Measurements from ENCODE around the gene MEN1.

Gene MEN1

DNA sequence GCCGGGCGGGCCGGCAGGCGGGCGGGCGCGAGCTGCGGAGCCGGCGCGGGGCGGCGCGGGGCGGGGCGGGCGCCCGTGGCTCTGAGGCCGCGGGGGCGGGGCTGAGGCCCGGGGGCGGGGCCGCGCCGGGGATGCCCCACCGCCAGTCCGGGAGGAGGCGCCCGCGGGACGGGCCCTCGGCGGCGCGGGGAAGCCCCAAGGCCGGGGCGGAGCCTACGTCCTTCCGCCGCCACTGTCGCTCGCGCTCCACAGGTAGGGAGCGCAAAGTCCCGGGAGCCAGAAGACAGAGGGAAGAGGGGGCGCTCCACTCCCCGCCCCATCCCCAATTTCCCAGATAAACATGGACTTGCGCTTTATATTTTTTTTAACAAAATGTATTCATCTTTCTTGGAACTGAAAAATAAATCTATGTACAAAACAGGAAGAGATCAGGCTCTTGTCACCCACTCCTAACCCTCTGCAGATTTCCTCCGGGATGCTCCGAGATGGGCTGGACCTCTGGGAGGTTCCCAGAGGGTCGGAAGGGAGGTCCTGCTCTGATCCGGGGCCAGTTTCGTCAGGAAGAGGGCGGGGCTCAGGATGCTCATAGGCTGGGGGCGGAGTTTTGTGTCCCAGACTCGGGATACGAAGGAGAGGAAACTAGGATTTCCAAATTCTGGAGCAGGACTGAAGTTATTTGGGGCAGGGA, 7.0 kb downstream of the MEN1 start, which contains the start of gene MAP4K2:
Gene MAP4K2, minus strand, starts transcription at position 57 of the 688 bp plus-strand sequence. CDS start 65 bp downstream, outside the sequence.
- DNase-seq (ENCODE audit: low read depth in 2 of 3, low spot score in 2 of 3): peak in 2 of 3 experiments; percentile 57 to 73

DNA sequence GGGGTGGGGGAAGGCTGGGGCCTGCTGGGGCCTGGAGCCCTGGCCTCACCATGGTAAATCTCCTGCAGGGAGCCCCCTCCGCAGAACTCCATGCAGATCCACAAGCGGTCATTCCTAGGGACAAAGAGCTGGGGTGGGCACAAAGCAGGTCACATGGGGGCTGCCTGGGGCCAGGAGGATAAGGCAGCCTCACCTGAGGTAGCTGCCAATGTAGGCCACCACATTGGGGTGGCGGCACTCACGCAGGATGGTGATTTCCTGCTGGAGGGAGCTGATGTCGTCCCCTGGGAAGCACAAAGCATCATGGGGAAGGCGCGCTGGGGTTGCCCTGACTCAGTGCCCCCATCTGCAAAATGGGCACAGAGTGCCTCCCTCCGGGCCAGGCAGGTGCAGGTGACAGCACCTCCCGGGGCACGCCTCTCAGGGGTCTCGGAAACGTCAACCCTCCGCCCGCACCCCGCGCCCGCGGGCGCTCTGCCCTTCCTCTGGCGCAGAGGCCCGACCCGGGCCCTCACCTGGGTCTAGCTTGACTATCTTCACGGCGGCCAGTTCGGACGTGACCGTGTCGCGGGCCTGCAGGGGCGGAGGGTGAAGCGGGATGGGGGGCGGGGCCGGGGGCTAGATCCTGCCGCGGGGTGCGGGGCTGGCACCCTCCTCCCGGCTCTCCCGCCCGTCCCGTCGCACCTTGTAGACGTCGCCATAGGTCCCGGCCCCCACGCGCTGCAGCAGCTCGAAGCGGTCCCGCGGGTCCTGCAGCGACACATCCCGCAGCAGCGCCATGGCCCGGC, 7.8 kb downstream of the MEN1 start:
- no peak for DNase-seq (ENCODE audit: low read depth in 2 of 3, low spot score in 2 of 3)

DNA sequence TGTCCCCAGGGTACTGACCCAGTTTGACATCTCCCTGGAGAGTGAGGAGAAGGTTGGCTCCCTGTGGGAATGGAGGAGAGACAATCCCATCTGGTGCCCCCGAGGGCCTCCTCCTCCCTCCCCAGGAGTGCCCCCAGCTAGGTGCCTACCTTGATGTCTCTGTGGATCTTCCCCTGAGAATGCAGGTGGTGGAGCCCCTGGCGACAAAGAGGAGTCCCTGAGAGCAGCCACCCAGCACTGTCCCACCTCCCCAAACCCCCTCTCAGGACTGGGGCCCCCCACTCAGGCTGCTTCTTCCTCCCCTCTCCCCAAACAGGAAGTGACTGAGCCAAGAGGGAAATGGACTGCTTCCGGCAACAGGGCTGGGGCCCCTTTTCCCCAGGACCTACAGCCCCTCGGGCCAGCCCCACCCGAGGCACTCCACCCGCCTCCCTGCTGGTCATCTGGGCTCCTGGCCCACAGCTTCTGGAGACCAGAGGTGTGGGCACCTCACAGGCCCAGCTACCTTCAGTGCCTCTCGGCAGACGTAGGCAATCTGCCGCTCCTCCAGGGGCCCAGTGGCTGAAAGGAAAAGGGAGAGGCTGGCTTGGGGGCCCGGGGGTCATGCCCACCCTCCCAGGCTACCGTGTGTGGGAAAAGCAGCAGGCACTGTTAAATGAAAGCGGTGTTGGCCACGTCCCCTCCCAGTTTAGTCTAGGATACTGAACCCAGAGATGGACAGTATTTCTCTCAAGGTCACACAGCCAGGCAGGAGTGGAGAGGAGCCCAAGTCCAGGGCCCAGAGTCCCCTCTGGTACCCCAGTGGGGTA, 8.6 kb downstream of the MEN1 start:
- no peak for DNase-seq (ENCODE audit: low read depth in 2 of 3, low spot score in 2 of 3)

DNA sequence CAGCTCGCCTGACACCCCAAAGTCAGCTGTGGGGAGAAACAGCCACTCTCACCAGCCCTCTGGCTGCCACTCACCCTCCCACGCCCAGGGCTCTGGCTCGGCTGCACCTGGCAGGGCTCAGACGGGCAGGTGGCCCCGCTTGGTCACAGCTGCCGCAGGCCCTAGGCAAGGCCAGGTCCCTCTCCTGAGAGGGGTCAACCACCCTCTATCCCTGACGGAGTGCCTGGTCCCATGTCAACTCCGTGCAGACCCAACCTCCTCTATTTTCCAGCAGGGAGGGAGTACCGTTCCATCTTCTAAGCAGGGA, 9.2 kb downstream of the MEN1 start:
- DNase-seq (ENCODE audit: low read depth in 2 of 3, low spot score in 2 of 3): no peak

DNA sequence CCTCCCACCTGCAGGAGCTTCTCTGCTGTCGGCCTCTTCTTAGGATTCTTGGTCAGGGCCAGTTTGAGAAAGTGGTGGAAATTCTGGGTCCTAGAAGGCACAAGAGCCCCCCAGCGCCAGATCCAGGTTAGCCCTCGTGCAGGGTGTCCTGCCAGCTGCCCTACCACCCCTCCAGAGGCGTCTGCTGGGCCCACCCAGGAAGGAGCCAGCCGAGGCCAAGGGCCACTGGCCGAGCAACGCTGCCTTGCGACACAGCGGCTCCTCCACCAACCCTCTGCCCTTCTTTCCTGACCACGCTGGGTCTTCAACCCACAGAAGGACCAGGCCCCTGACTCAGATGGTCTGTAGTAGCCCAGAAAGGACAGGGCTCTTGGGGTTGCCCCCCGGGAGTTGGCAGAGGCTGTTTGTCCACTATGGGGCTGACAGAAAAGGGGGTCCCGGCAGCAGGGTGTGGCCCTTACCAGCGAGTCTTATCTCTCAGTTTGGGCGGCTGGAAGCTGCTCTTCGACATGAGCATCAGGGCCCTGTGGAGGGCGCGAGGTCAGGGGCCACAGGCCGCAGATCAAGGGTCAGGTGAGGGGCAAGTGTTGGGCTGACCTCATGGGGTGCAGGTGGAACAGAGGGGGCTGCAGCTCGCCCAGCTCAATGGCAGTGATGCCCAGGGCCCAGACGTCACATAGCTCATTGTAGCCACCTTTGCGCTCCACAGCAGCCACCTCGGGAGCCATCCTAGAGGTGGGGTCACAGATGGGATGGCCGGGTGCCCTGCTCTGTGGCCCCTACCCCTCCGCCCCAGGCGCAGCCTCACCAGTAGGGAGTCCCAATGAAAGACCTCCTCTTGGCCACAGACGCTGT, 9.8 kb downstream of the MEN1 start:
- DNase-seq (ENCODE audit: low read depth in 2 of 3, low spot score in 2 of 3): no peak

DNA sequence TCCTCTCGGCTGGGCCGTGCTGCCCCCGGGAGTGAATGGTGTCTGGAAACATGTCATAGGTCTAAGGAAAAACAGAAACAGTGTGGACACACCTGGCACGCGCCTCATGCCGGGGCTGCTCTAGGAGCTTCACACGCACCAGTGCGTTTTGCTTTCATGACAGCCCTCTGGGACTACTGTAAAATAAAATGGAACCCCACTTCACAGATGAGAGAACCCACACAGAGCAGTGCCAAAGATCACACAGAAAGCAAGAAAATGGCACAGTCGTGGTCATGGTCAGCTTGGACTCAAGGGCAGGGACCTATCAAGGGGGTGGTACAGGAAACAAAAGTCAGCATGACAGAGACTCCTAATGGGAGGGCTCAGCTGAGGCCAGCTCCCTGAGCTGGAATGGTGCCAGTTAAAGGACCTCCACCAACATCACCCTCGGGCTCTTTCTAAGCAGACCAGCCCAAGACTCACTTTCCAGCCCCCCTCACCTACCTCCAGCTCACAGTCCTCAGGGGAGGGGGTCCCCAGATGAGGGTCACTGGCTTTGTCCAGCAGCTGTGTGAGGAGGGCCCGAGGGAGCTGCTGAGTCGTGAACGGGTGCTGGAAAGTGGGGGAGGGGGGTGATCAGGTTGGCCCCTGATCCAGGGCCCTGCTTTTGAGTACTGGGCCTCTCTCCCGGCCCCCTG, 10.6 kb downstream of the MEN1 start:
- DNase-seq (ENCODE audit: low read depth in 2 of 3, low spot score in 2 of 3): no peak

DNA sequence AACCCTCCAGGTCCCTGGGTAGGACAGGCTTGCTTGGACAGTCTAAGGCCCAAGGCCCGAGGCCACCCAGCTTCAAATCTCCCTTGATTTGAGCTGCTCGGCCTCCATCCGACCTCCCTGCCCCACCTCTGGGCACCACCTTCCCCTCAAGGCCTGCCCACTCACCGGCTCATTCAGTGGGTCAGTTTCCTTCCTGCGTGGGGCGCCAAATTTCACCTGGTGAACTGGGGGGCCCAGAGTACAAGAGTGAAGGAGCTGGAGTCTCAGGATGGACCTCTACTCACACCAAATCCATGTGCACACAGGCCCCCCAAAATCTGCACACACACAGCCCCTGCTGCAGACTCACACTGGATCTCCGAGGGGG, 11.1 kb downstream of the MEN1 start:
- no peak for DNase-seq (ENCODE audit: low read depth in 2 of 3, low spot score in 2 of 3)

DNA sequence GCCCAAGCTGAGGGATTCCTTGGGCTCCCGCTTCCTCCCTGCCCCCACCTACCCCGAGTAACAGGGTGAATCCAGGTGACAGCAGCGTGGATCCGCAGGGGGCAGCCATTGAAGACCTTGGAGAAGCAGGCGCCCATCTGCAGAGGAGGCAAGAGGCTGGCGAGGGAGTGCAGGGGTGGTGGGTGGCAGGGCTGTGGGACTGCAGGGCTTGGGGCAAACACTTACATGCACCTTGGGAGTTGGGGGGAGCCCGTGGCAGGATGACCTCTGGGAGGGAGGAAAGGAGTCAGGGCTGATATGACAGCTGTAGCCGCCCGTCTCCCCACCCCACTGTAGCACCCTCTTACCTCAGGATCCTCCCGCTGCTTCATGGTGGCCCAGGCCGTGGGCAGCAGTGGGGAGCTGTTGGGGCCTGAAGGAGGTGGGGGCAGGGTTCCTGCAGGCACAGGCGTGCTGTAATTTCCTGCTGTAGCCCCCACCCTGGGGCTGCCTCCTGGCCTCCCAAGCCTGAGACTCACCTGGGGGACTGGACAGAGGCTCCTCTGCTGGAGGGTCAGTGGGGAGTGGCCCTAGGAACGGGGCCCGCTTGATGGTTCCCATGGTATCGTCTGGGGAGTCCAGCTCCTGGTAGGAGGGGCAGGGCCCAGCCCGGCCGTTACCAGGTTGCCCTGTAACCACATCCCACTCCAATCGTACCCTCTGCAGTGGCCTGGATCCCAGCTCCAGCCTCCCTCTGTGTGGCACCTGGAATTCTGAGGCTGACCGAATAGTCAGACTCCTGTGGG, 13.4 kb downstream of the MEN1 start:
- DNase-seq (ENCODE audit: low read depth in 2 of 3, low spot score in 2 of 3): no peak

DNA sequence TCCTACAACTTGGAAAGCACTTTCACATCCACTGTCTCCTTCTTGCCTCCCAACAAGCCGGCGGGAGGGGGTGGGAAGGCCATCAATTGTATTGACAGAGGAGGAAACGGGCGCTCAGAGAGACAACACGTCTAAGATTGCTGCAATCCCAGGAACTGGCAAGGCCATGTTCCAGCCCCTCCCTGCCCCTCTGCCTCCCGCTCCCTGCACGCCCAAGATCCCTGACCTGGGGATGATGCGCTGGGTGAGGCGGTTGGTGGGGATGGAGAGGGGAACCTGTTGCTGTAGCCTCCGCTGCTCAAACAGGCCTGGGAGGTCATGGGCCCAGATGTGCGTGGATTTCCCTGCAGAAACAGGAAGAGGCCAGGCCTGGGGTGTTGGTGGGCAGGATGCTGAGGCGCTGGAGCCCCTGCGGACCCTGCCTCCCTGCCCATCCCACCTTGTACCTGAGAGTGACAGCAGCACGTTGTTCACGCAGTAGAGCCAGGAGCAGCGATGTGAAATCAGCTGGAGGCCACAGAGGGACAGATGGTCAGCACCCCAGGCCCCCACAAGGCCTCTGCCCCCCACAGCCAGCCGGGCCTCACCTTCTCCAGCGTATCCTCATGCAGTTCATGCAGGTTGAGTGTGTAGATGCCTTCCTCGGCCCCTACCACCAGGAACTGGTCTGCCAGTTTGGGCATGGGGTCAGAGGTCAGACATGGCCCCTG, 14.1 kb downstream of the MEN1 start:
- DNase-seq (ENCODE audit: low read depth in 2 of 3, low spot score in 2 of 3): no peak

DNA sequence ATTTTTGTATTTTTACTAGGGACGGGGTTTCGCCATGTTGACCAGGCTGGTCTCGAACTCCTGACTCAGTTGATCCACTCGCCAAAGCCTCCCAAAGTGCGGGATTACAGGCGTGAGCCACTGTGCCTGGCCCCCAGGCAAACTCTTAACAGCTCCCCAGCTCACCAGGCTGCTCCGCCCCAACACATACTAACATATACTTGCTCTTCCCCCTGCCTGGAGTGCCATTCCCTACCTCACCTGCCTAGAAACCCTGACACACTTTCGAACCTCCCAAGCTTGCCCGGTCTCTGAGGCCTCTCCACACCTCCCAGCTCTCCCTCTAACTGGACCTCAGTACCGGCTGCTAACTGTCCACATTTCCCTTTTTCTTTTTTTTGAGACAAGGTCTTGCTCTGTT, 15.8 kb downstream of the MEN1 start:
- DNase-seq (ENCODE audit: low read depth in 2 of 3, low spot score in 2 of 3): no peak

DNA sequence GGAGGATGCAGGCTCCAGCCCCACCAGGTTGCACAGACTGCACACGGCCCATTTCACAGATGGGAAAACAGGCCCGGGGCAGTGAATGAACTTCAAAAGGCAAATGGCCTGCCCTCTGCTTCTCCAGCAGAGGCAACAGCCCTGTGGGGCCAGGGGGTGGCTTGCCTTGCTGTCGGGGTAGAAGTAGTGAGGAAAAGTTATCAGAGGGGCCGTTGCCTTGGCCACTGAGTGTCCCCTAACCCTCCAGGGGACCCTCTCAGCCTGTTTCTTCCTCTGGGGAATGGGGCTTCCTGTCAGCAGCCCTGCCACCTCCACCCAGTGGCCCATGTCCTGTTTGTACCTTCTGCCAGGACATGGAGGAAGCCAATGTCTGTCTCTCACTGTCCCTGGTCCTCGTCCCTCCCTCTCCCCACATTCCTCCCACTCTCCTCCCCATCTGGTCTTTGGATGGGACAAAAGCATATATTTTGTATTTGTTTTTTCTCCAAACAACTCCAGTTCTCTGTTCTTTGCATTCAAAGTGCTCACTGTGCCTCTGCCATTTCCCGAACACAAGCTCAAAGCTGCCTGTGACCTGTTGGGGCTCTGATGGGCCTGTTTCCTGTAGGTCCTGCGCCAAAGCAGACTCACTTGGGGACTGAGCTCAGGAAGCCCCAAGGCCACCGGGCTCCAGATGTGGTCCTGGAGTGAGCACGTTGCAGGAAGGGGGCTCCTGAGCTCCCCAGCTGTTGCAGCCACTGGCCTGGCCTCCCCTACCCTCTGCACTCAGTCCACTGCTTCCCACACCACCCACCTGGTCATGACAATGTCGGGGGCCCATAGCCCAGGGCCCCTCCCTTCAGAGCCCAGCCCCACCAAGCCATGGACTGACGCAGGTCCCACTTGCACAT, 16.8 kb downstream of the MEN1 start:
- no peak for DNase-seq (ENCODE audit: low read depth in 2 of 3, low spot score in 2 of 3)

DNA sequence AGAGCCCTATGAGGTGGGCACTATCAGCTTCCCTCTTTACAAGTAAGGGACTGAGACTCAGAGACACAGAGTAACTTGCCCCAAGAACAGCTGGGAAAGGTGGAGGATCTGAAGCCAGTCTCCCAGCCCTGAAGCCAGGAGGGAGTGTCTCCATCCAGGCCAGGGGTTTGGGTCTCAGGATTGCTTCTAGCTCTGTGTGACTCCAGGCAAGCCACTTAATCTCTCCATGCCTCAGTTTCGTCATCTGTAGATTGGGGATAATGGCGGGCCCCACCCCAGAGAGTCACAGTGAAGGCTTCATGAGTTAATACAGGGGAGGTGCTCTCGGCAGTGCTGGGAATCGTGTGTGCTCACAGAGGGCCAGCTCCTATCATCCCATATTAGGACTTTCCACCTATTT, 17.9 kb downstream of the MEN1 start:
- DNase-seq (ENCODE audit: low read depth in 2 of 3, low spot score in 2 of 3): no peak

DNA sequence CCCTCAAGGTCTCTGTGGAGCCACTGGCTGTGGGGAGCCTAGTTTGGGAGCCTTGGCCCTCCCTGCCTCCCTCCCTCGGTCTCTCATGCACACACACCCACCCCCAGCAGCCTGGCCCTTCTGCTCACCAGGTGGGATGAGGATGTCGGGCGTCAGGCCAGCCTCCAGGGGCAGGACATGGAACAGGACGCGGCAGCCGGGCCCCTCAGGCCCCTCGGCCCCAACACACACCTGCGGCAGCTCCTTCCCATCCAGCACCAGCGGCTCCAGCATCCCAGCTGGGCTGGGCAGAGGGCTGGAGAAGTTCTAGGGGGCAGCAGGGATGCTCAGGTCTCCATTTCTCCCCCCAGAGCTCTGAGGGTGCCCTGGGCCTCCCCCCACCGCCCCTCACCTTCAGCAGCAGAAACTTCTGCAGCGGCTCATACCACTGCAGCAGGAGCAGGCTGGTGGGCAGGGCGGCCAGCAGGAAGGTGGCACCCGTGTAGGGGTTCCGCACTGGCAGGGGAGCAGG, 18.5 kb downstream of the MEN1 start:
- DNase-seq (ENCODE audit: low read depth in 2 of 3, low spot score in 2 of 3): no peak

DNA sequence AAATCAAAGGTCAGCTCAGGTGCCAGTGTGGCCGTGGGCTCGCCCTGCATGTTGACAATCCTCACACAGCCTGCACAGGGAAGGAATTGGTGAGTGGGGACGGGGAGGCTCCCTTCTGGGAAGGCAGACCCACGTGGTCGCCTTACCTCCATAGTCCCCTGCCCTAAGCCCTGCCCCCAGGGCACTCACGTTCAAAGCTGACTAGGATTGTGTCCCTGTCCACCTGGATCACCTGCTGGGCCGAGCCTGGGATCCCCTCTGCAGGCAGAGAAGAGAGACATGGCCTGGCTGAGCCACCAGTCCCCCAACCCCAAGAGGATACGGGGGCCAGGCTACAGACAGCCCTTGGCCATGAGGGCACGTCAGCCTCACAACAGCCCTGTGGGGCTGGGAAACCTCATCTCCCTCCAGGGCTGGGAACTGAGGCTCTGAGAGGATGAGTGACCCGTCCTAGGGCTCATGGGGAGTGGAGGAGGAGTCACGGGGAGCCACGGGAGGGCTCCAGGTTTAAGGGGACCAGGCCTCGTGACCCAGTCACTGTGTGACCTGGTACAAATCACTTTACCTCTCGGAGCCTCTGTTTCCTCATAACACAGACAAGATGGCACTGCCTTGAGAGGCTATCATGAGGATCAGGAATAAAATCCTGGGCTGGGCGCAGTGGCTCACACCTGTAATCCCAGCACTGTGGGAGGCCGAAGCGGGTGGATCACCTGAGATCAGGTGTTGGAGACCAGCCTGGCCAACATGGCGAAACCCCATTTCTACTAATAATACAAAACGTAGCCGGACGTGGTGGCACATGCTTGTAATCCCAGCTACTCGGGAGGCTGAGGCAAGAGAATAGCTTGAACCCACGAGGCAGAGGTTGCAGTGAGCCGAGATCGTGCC, 19.9 kb downstream of the MEN1 start:
- DNase-seq (ENCODE audit: low read depth in 2 of 3, low spot score in 2 of 3): no peak

DNA sequence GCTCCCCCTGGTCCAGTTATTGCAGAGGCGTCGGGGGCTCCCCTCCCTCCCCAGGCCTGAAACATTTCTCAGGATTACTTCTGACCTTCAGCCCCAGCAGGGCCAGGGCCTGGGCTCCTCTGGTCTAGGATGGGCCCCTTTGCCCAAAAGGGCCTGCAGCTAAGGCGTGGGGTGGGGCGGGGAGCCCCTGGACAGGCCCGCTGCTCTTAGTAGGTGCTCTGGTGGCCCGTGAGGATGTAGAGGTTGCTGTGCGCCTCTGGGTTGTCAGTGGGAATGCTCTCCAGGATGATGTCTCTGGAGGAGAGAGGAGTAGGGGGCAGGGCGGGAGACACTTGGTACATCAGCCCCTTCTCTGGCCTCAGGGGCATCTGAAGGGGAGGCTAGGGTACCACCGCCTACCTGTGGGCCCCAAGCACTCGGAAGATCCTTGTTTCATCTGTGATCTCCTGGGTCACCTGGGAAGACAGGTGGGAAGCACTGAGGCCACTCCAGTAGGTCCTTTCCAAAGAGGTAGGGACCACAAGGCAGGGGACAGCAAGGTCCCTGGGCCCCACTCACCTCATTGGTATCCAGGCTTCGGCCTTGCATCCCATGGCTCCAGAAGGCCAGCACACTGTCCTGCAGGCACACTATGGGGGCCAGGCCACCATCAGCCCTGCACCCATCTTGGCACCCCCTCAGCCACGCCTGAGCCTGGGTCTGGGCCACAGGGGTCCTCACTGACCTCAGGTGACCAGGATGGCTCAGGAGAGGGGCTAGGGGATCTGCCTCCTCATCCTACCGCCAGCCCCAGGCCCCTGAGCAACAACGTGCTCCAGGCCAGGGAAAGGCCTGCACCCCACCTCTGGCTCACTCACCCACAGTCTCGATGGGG, 20.8 kb downstream of the MEN1 start:
- no peak for DNase-seq (ENCODE audit: low read depth in 2 of 3, low spot score in 2 of 3)
